ENCODE results near the gene LLPH.

DNA sequence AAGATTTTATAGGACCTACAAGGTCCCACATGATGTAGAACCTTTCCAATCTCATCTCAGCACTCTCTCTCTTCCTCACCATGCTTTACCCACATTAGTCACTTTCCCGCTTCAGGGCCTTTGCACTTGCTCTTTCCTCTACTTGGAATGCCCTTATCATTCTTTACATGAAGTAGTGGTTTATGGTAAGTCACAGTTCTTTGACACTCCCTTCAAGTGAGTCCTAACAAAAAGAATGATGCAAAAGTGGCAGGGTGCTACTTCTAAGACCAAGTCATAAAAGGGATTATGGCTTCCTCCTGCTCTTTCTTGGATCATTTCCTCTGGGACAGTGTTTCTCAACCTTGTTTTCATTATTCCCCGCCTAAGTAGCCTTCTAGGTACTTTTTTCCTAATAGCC, 26.1 kb upstream of the LLPH start:
- TF ChIP-seq, protein P1, sequence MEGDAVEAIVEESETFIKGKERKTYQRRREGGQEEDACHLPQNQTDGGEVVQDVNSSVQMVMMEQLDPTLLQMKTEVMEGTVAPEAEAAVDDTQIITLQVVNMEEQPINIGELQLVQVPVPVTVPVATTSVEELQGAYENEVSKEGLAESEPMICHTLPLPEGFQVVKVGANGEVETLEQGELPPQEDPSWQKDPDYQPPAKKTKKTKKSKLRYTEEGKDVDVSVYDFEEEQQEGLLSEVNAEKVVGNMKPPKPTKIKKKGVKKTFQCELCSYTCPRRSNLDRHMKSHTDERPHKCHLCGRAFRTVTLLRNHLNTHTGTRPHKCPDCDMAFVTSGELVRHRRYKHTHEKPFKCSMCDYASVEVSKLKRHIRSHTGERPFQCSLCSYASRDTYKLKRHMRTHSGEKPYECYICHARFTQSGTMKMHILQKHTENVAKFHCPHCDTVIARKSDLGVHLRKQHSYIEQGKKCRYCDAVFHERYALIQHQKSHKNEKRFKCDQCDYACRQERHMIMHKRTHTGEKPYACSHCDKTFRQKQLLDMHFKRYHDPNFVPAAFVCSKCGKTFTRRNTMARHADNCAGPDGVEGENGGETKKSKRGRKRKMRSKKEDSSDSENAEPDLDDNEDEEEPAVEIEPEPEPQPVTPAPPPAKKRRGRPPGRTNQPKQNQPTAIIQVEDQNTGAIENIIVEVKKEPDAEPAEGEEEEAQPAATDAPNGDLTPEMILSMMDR (IDR thresholded peaks at IDR 0.05), result no peak
- no peak for TF ChIP-seq EZH2phosphoT487 (IDR thresholded peaks at IDR 0.05)
- no peak for TF ChIP-seq EZH2 (IDR thresholded peaks at IDR 0.05)

Measured in neural progenitor cell (in vitro differentiated cells).